IPS DF 4.7 (cell line): ENCODE measurements around the gene VSIG2.
A peak's percentile ranks its signal among the peaks of the same experiment; 100 is the strongest.

Source experiments
- DNase-seq: peaks from one replicate; pipeline ENCODE4 v3.0.0-alpha.2; 2013; ENCODE audit warnings: low spot score; ENCODE audit errors: extremely low read depth

VSIG2 gene

DNA sequence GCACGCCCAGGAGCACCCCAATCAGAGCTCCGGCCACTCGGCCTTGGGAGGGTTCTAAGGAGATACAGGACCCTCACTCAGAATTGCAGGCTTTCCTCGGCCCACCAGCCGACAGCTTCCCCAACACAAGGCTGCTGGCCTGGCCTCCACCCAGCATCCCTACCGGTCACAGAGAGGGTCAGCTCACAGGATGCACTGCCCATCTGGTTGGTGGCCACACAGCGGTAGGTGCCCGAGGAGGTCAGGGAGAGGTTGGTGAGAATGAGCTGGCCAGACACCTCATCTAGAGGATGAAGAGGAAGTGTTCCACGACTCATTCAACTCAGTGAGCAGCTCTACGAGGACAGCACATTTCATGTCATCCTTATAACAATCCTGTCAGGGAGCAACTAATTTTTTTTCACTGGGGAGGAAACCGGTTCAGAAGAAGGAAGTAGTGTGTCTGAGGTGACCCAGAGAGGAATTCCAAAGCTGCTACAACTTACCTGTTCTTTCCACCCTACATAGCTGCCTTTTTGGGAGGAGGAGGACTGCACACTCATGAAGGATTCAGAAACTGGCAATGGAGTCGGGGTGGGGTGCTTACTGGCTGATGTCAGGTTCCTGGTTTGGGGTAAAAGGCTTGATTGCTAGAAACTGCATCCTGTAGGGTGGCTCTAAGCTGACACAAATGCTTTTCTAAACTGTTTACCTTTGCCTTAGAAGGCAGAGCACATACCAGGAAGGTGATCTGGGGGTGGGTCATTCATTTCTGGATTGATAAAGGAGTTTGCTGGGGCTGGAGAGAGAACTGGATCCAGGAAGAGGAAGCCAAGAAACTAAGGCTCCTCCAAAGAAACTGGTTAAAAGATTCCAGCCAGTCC lies 3.3 kb downstream of the VSIG2 start:
- DNase-seq, result no peak

DNA sequence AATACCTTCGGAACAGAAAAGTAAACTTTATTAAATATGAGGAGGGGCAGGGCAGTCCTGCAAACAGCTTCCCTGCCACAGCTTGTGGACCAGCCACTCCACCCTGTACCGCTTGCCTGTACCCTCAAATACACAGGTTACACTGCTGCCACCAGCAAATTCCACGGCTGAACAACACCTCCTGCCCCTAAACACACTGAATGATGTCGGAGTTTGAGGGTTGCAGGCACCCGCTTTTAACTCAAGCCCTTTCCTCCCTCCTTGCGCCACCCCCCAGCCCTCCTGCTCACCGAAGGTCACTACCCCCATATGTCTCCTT lies 4.0 kb downstream of the VSIG2 start:
- no peak for DNase-seq

DNA sequence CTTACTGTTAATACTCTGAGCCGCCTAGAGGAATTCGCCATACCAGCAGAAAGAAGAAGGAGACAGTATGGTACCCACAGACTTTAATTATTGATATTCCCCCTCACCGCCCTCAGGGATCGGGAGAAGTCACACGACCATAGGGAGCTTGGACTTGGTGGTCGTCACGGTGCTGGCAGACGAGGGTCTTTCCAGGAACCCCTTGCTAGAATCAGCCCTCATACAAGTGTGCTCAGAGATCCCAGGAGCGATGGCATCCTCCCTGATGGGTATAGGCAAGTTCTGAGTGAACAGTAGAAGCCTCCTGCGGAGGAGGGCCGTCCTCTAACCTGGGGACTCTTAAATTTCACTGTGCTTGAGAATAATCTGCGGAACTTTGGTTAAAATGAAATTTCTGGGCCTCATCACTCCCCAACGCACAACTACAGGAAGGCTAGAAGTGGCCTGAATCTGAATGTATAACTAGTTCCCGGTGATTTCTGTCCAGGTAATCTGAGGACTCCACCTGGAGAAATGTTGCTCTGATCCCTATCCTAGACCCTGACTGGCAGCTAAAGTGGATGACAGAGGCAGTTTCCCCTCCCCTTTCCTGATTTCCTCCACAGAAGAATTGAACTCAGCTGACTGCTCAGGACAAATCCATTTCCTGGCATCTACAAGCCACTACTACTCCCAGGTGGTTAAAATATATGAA lies 4.5 kb downstream of the VSIG2 start:
- no peak for DNase-seq

DNA sequence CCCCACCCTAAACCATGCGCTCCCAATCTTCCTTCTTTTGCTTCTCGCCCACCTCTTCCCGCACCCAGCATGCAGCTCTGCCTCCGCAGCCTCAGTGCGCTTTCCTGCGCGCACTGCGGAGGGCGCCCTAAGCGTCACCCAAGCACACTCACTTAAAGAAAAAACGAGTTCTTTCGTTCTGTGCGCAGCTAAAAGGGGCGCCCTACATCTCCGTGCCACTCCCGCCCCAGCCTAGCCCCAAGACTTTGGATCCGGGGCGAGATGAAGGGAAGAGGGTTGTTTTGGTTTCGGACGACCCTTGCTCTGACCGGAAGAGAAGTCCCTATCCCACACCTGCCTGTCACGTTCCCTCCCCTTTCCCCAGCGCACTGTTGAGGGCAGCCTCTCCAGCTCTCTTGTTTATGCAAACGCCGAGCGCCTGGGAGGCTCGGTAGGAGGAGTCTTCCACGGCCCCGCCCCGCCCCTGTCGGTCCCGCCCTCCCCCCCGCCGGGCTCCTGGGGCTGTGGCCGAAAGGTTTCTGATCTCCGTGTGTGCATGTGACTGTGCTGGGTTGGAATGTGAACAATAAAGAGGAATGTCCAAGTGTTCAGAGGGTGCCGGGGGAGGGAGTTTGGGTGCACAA lies 5.3 kb downstream of the VSIG2 start:
- DNase-seq, result no peak

DNA sequence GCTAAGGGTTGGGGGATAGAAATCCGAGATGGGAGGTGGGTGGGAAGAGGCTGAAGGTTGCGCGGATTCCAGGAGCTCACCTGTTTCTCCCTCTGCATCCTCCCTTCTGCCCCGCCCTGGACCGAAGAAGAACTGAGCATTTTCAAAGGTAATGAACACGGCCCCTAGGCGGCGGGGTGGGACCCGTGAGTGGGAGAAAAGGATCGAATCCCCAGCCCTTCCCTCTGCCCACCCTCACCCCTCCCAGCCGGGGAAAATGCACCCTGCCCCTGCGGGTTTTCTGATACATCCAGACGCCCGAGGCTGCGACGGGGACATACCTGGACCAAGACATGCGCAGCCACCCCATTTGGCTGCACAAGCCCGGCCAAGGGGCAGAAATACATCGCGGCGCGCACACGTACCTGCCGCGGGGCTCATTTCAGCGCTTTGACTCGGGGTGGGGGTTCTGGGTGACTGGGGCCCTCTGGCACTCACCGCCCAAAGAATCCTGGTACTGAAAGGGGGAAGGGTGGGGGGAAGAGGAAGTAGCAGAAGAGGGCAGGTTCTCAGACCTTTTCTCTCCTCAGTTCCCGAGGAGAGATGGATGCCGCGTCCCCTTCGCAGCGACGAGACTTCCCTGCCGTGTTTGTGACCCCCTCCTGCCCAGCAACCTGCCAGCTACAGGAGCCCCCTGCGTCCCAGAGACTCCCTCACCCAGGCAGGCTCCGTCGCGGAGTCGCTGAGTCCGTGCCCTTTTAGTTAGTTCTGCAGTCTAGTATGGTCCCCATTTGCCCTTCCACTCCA lies 6.0 kb downstream of the VSIG2 start:
- DNase-seq, result no peak

DNA sequence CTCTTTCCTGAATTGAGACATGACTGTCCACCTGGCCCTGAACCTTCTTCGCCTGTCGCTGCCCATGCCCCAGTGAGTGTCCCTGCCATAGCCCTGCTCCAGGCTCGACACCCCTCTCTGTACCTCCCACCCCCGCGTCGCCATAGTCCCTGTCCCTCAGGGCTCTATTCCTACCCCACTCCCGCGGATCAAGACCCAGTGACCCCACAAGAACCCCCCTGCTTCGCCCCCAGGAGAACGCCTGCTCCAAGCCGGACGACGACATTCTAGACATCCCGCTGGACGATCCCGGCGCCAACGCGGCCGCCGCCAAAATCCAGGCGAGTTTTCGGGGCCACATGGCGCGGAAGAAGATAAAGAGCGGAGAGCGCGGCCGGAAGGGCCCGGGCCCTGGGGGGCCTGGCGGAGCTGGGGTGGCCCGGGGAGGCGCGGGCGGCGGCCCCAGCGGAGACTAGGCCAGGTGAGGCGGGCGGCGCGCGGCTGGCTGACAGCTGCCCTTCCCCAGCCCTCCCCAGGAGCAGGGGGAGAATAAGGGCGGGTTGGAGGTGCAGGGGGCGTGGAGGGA lies 6.7 kb downstream of the VSIG2 start:
- no peak for DNase-seq

DNA sequence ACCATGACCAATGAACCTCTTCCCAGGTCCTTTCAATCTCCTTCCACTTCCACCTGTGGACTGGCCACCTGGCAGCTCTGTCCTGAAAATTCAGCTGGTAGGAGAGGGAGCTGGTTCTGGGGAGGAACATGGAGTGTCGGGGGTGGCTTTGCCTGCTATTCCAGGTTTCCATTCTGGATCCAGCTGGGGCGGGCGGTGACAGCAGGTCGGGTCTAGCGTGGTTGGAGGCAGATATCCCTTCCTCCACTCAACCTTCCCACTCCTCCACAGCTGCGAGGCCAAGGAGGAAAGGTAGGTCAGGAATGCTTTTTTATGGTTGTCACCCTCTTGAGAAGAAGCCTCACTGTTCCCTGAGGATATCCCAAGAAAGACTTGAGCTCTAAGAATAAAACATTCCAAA lies 9.0 kb downstream of the VSIG2 start:
- DNase-seq, result no peak

DNA sequence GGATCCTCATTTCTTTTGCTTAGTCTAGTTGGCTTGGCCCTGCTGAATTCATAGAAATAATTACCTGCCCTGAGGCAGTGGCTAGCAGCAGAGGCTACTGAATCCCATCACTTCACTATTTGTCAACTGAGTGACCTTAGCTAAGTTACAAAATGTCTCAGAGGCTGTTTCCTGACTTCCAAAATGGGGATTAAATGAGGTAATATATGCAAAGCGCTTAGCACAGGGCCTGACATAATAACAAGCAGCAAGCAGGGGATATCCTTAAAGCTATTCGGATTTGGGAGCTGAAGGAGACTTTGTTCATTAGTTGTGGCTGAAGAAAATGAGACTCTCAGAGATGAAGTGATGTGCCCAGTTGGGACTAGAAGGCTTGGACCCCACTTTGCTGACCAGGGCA lies 9.5 kb downstream of the VSIG2 start:
- DNase-seq, result no peak

DNA sequence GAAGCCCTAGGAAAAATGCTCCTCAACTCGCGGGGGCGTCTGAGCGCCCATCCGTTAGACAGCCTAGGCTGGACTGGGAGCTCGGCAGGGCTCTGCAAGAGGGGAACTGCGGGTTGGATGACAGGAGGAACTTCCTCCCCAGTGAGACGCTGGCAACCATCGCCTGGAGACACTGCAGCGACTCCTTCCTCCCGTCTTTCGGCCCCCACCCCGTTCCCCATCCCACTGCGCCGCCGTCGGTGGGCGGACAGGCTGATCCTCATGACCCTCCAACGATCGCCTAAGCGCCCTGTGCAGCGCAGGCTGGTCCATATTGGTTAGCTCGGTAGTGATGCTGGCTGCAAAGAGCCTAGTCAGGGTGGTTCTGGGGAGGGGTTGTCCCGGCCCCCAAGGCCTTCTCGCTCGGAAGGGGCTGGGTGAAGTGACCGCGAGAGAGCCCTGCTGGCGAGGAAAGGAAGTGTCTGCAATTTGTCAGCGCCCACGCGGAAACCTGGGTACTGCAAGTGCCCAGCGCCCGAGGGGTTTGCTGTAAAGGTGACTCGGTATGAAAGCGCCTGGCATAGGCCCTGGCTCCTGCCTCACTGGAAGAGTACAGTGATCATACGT lies 11.7 kb downstream of the VSIG2 start:
- no peak for DNase-seq

DNA sequence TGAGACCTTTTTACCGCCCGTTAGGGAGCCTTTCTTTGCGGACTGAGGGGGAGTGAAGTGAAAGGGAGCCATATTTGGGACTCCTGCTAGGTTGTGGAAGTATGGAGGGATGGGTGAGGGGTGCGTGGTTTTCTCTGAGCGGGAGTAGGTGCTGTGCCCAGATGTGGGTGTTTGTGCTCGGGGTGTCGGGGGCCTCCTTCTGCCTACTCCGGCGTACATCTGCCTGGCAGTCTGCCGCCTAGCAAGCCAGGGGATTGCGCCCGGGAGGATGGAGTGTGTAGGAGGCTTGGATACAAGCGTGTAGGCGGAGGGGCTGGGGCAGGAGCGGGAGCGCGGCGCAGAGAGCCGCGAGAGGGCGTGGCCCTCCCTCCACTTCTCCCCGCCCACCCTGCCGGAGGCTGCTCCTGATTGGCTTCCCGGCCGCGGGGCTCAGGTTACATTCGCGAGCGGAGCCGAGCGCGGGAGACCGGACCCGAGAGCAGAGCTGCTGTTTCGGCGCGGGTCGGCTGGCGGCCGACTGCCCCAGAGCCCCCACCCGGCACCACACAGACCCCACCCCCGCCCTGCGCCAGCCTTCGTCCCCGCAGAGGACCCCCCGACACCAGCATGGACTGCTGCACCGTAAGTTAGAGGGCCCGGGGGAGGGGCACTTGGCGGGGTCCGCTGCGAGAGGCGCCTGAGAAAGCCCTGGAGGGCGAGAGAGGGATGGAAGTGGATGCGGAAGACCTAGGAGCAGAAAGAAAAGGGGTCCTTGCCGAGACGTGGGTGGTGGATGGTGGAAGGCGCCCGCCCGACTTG lies 12.4 kb downstream of the VSIG2 start, which contains the start of gene NRGN:
Gene NRGN, plus strand, starts transcription at position 464 of the 798 bp plus-strand sequence. Its CDS starts 143 bp downstream, at position 607.
- DNase-seq, result peak; percentile 72

DNA sequence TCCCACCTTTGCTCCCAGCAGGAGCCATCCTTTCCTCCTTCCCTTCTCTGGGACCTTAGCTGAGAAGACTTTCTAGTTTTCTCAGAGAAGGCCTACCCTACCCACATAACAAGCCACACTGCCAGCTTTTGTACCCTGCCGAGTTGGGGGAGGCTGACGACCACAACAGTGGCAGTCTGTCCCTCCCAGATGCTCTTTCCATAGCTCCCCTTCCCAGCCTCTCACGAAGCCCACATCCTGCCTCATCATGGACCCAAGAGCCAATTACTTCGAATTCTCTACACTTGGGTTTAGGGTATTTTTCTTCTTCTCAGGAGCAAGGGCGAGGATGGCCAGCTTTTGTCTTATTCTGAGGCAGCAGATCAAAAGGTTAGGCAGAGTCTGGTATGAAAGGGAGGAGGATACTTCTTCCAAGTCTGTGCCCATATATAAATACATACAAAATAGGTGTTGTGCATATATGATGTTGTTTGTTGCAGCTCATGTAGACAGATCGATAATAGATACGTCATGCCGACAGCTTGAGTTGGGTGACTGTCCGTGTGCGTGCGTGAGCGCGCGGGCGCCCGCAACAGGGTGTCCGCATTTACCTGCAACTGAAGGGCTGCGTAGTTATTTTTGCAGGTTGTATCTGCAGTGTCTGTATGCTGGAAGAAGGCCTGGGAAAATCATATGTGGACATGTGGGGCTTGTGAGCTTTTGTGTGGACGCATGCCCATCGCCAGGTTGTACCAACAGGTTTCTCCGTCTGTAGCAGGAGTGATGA lies 13.2 kb downstream of the VSIG2 start:
- DNase-seq, result no peak

DNA sequence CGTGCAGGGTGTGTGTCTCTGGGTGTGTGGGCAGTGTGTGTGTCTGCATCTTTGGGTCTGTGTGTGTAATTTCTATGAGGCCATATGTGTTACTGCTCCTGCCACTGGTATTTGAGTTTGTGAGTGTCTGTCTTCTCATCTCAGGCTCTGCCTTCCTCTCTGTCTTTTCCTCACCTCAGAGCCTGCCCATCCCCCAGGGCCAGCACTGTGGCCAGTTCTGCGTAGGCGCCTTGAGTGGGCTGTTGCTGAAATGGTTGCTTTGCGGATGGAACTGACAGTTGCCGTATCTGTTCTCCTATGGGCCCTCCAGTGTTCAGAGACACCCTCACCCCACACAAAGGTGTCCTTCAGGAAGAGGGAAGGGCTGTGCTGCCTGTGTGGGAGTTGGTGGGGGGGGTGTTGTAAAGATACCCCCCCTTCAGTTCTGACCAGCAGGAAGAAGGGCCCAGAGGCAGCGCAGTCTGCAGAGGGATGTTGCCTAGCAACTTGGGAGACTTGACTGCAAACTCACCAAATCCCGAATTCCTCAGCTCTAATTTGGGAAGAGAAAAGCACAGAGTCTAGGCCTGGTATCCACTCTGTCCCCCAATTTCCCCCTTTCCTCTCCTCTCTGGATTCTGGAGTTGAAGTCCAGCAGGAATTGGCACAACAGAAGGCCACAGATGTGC lies 14.3 kb downstream of the VSIG2 start:
- no peak for DNase-seq

DNA sequence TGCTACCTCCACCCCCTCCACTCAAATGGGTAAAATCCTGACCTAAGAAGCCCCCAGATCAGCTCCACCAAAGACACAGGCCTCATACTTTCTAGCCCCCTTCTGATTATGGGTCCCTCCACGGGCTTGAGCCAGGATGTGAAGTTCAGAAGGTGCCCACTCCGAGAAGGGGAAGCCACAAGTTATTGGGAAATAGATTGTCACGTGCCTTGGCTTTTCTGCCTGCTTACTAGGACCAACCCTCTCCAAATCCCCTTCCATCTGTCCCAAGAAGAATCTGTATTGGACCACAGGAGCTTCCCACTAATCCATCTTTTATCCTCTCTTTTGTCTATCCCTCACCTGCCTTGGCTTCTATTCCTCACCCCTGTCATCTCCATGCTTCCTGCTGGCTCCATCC lies 15.3 kb downstream of the VSIG2 start:
- DNase-seq, result no peak

DNA sequence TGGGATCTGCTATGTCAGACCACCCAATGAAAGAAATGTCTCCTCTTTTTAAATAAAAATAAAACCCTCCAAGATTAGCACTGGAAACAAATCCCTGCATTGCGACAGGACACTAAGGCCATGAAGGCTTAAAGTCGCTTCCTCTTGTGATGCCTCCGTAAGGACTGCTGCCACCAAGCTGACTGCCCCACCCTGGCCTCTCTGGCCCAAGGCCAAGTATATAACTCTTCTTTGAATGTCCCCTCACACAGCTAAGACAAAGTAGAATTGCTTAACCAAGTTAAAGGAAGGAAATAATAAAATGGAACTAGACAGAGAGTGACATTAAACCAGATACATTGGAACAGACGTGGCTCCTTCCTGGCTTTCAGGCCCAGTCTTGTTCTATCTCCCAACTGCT lies 19.8 kb downstream of the VSIG2 start:
- no peak for DNase-seq

DNA sequence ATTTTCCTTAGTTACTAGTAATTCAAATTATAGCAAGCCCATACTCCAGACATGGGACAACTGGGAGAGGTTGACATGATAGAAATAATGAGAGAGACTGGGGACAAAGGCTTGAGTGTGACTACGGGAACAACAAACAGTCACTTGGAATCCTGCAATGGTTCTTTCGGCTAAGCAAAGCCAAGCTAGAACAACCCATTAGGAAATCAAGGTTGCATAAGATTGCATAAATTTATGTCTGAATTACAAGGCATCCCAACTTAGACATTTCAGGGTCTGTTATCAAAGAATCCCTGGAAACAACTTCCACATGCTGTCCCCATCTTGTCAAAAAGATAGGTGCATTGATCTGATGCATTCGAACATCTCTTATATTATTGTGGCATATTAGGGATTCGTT lies 22.5 kb downstream of the VSIG2 start:
- DNase-seq, result no peak

DNA sequence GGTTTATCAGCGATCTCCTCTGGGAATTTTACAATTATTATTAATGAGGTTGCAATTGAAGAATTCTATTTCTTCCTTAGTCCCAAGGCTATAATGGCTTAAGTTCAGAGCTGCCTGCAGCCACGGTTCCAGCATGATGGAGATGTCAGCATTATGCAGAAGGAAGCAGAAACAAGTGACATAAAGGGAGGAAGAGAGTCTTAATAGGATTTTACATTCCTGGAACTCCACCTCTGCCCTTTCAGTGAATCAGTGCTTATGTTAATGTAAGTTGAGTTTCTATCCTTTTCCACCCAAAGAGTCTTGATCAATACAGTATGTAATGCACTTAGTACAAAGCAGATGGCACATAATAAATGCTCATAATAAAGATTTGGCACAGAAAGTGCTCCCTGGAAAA lies 23.9 kb downstream of the VSIG2 start:
- no peak for DNase-seq

DNA sequence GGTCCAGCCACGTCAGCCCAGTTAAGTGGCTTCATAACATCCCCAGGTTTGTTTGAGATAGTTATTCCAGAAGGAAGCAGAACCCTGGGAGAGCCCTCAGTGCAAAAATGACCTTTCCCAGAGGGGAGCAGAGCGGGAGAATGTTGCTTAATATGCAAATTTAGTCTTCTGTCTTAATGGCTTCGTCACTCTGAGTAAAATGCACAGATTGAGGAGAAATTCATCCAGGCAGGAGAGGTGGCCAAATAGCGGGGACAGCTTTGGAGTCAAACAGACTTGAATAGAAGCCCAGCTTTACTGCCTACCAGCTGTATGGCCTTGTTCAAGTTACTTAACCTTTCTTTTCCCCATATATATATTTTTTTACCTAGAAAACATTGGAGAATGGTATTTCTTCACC lies 24.6 kb downstream of the VSIG2 start:
- DNase-seq, result no peak

DNA sequence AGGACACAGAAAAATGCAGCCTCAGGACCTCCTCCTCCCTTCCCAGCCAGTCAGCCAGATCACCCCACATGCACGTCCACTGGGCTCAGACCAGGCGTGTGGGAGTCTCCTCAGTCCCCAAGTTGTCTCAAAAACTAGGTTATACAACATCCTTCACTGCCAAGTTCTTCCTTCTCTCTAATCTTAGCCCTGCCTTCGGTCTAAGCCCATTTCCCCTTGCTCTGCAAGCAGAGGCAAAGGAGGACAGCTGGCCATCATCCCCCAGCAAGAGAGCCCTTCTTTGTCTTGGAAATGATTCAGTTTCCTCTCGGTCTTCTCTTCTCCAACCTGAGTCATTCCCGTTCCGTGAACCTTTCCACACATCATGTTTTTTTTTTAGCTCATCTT lies 26.3 kb downstream of the VSIG2 start:
- no peak for DNase-seq
